ENCODE results near the gene PALLD. TPM values are rescaled to one million over a fixed set of nuclear protein-coding genes. Genes with fewer than 3 reads are reported as not detected.
A peak's percentile ranks its signal among the peaks of the same experiment; 100 is the strongest.

The PALLD gene
- total RNA-seq, 2 donors from 2014 or later, result 2.8 to 30.1 TPM

GRCh38 chr4:168857546-168858314 lies 360.9 kb downstream of the PALLD start:
- H3K27ac Mint-ChIP-seq, result no peak overlapping the region
- H3K36me3 Mint-ChIP-seq, result peaks cover 0 to 23% of the 10 kb centered on the region in 2 donors
- H3K9me3 Mint-ChIP-seq, result no peaks in the 10 kb centered on the region
- ATAC-seq (no peak), DNase-seq (ENCODE audit: low spot score in 2 of 2) (no peak)

- DNase-seq (ENCODE audit: low spot score in 2 of 2) (no peak), ATAC-seq (no peak)
- Mint-ChIP-seq H3K27ac (no peak overlapping the region), H3K9me3 (no peaks in the 10 kb centered on the region), H3K36me3 (peaks cover 0 to 31% of the 10 kb centered on the region in 2 donors)
Observed at GRCh38 chr4:168859100-168859499, 362.2 kb downstream of the PALLD start.

DNA sequence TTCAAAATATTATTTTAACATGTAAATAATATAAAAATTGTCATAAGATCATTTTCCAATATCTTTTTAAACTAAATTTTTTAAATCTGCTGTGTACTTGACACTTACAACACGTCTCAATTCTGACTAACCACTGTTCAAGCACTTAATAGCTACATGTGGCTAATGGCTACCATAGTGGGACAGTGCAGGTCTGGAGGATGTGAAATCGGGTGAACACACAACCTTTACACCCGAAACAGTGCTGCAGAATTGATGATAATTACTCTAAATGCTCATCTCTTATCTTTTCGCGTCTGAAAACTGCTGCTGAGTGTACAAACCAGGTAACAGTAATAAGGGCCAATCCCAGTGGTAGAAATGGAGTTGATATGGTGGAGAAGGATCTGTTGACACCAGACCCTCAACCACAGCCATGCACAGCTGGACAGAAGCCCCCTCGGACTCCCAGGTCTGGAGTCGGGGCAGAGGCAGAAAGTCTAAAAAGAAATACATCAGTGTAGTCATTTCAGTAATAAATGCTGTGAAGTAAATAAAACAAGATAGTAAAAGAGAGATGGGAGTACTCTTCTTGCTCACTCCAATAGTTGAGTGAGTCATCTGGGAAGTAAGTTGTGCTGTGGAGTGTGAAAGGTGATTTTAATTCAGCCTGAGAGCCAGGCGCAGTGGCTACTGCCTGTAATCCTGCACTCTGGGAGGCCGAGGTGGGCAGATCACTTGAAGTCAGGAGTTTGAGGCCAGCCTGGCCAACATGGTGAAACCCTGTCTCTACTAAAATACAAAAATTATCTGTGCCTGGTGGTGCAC lies 363.2 kb downstream of the PALLD start:
- peak overlapping the region in 1 of 2 donors; percentile 89 for H3K27ac Mint-ChIP-seq
- ATAC-seq, result peak; percentile 36 to 59
- no peaks in the 10 kb centered on the region for H3K9me3 Mint-ChIP-seq
- peaks cover 0 to 31% of the 10 kb centered on the region in 2 donors for H3K36me3 Mint-ChIP-seq
- DNase-seq (ENCODE audit: low spot score in 2 of 2), result no peak

GRCh38 chr4:168860827-168861226 lies 364.0 kb downstream of the PALLD start:
- no peak for ATAC-seq
- H3K9me3 Mint-ChIP-seq, result no peaks in the 10 kb centered on the region
- no peak for DNase-seq (ENCODE audit: low spot score in 2 of 2)
- H3K36me3 Mint-ChIP-seq, result peaks cover 0 to 25% of the 10 kb centered on the region in 2 donors
- no peak overlapping the region for H3K27ac Mint-ChIP-seq

DNA sequence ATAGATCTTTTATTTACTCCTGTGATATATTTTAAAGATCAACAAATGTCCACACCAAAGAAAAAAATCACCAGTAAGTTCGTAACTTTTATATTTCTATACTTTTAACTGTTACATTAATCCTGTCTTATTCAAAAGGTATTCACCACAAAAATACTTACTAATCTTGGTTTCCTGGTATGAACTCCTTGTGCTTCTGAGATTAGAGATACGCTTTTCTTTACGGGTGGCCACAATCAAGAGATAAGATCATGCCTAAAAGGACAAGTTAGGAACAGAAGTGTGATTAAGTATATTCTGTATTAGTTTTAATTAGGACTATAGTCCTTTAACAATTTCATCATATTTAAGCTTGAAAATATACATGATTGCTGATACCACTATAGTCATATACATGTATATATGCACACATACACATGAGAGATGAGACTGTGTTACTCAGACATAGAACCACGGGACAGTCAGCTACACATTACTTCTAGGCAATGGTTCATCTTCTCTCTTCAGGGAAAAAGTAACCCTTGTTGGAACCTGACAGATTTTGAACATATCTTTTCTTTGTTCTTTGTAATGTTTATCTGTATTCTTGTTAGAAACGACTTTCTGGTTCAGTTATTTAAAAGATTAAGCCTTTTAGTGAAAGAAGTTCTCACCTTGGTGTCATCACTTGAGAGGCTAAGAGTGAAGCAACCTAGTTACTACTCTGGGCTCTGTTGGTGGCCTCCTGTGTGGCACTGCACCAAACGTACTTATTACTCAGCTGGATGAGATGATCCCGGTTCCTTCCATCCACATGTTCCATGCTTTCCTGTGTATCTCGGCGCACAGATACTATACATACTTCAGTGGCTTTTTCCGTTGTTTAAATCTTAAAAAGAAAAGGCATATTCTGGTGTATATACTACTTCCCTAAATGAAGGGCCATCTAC lies 367.1 kb downstream of the PALLD start:
- H3K27ac Mint-ChIP-seq, result peak overlapping the region in 1 of 2 donors; percentile 87
- H3K36me3 Mint-ChIP-seq, result peaks cover 0 to 22% of the 10 kb centered on the region in 2 donors
- DNase-seq (ENCODE audit: low spot score in 2 of 2) (no peak), ATAC-seq (peak in 1 of 2 donors; percentile 77)
- peaks cover 0 to under 1% of the 10 kb centered on the region in 2 donors for H3K9me3 Mint-ChIP-seq

- ATAC-seq (peak in 1 of 2 donors; percentile 23), DNase-seq (ENCODE audit: low spot score in 2 of 2) (no peak)
- Mint-ChIP-seq H3K36me3 (peaks cover 0 to 30% of the 10 kb centered on the region in 2 donors), H3K27ac (peak overlapping the region in 1 of 2 donors; percentile 87), H3K9me3 (peaks cover 0 to 9% of the 10 kb centered on the region in 2 donors)
Observed at GRCh38 chr4:168864821-168865541, 368.1 kb downstream of the PALLD start.

- H3K27ac Mint-ChIP-seq, result no peak overlapping the region
- ATAC-seq (no peak), DNase-seq (ENCODE audit: low spot score in 2 of 2) (no peak)
- H3K36me3 Mint-ChIP-seq, result peaks cover 0 to 26% of the 10 kb centered on the region in 2 donors
- H3K9me3 Mint-ChIP-seq, result peaks cover 0 to 9% of the 10 kb centered on the region in 2 donors
Observed at GRCh38 chr4:168865854-168866253, 369.0 kb downstream of the PALLD start.

GRCh38 chr4:168866635-168867034 lies 369.8 kb downstream of the PALLD start:
- Mint-ChIP-seq H3K9me3 (peaks cover 0 to 9% of the 10 kb centered on the region in 2 donors), H3K36me3 (peaks cover 0 to 33% of the 10 kb centered on the region in 2 donors), H3K27ac (no peak overlapping the region)
- no peak for ATAC-seq
- no peak for DNase-seq (ENCODE audit: low spot score in 2 of 2)

GRCh38 chr4:168867128-168867527 lies 370.3 kb downstream of the PALLD start:
- peaks cover 0 to 36% of the 10 kb centered on the region in 2 donors for H3K36me3 Mint-ChIP-seq
- H3K9me3 Mint-ChIP-seq, result peaks cover 0 to 9% of the 10 kb centered on the region in 2 donors
- DNase-seq (ENCODE audit: low spot score in 2 of 2) (no peak), ATAC-seq (no peak)
- H3K27ac Mint-ChIP-seq, result no peak overlapping the region

- peak; percentile 48 to 68 for ATAC-seq
- no peak for DNase-seq (ENCODE audit: low spot score in 2 of 2)
- Mint-ChIP-seq H3K27ac (peak overlapping the region in 1 of 2 donors; percentile 82), H3K9me3 (peaks cover 0 to 9% of the 10 kb centered on the region in 2 donors), H3K36me3 (peaks cover 0 to 26% of the 10 kb centered on the region in 2 donors)
Observed at GRCh38 chr4:168868044-168868781, 371.4 kb downstream of the PALLD start.

GRCh38 chr4:168868802-168869201 lies 371.9 kb downstream of the PALLD start:
- peak overlapping the region in 1 of 2 donors; percentile 82 for H3K27ac Mint-ChIP-seq
- ATAC-seq, result no peak
- peaks cover 0 to 9% of the 10 kb centered on the region in 2 donors for H3K9me3 Mint-ChIP-seq
- DNase-seq (ENCODE audit: low spot score in 2 of 2), result no peak
- H3K36me3 Mint-ChIP-seq, result peaks cover 0 to 23% of the 10 kb centered on the region in 2 donors

GRCh38 chr4:168870004-168870403 lies 373.2 kb downstream of the PALLD start:
- no peak overlapping the region for H3K27ac Mint-ChIP-seq
- ATAC-seq (no peak), DNase-seq (ENCODE audit: low spot score in 2 of 2) (no peak)
- peaks cover 0 to 23% of the 10 kb centered on the region in 2 donors for H3K36me3 Mint-ChIP-seq
- peaks cover 0 to 9% of the 10 kb centered on the region in 2 donors for H3K9me3 Mint-ChIP-seq

DNA sequence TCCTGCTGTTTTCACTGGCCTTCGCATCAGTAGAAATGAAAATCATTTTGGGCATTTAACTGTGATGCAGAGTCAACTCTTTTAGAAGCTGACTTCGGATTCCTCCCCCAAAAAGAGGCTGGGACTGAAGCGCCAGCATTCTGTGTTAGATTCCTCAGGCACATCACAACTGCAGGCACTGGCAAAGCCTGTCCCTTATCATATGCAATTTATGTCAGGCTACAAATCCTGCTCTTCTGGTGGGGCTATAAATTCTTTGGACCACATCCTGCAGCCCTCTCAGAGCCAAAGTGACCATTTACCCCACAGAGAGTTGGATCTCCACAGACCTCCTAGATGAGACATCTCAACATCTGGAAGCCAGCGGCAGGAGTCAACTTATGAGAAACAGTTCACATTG lies 374.8 kb downstream of the PALLD start:
- no peak overlapping the region for H3K27ac Mint-ChIP-seq
- ATAC-seq (no peak), DNase-seq (ENCODE audit: low spot score in 2 of 2) (no peak)
- H3K9me3 Mint-ChIP-seq, result peaks cover 0 to 9% of the 10 kb centered on the region in 2 donors
- H3K36me3 Mint-ChIP-seq, result peaks cover 0 to 23% of the 10 kb centered on the region in 2 donors

- H3K36me3 Mint-ChIP-seq, result peaks cover 5 to 30% of the 10 kb centered on the region in 2 donors
- ATAC-seq (peak in 1 of 2 donors; percentile 59), DNase-seq (ENCODE audit: low spot score in 2 of 2) (no peak)
Observed at GRCh38 chr4:168874083-168874482, 377.2 kb downstream of the PALLD start.

DNA sequence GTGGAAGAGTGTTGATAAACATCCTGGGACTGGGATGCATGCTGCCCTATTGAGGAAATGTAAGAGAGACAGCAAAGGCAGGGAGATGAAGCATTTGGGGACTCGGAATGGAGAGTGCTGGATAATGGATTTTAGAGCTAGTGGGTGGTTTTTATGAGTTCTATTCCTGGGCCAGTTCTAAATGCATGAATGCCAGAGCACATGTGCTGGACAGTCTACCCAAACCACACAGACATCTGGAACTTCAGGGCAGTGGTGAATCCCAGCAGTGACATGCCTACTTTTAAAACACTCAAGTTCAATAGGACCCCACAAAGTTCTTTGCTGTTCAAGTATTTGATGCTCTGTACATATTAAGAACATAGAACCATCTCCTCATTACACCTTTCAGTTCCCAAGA lies 379.3 kb downstream of the PALLD start:
- DNase-seq (ENCODE audit: low spot score in 2 of 2), result no peak
- Mint-ChIP-seq H3K9me3 (no peaks in the 10 kb centered on the region), H3K27ac (no peak overlapping the region), H3K36me3 (peaks cover 5 to 31% of the 10 kb centered on the region in 2 donors)
- ATAC-seq, result no peak

More at GRCh38 chr4:168874083-168874482, 377.2 kb downstream of the PALLD start:
- Mint-ChIP-seq H3K9me3 (peaks cover 0 to 8% of the 10 kb centered on the region in 2 donors), H3K27ac (no peak overlapping the region)
